OCI-LY3 (cell line): ENCODE data around the gene KRTAP4-8.
"Not testable (repeated sequence)": the region's sequence is repeated elsewhere in the genome, so short reads cannot be mapped to it uniquely, and the experiment has no call there.

Experiments
- H2AFZ ChIP-seq: fragments of 200-600, 300-600 bp; shearing (Covaris generic); 2 replicates; pipeline ENCODE4 v1.6.0; 2014; ENCODE audit warnings: antibody characterized with exemption, low read depth, low read length
- H3K27ac ChIP-seq: fragments of 200-600, 300-600 bp; sonication (generic); 2 replicates; pipeline ENCODE4 v1.5.1; 2014; ENCODE audit warnings: mild to moderate bottlenecking, low read length, moderate library complexity, mixed read lengths
- H3K27me3 ChIP-seq: fragments of 200-600, 300-600 bp; sonication (generic); 2 replicates; pipeline ENCODE4 v1.6.1; 2014; ENCODE audit warnings: low read depth, low read length, mixed read lengths
- H3K36me3 ChIP-seq: fragments of 200-600, 300-600 bp; sonication (generic); replicated peaks from 2 replicates; pipeline ENCODE3; 2014; ENCODE audit warnings: low read depth, low read length, mixed read lengths
- H3K4me1 ChIP-seq: fragments of 300-600, 200-600 bp; sonication (generic); 2 replicates; pipeline ENCODE4 v1.6.1; 2014; ENCODE audit warnings: low read length, mixed read lengths
- H3K4me2 ChIP-seq: fragments of 200-600, 300-600 bp; sonication (generic); 2 replicates; pipeline ENCODE4 v1.6.1; 2014; ENCODE audit warnings: low read length, mixed read lengths
- H3K4me3 ChIP-seq: fragments of 300-600, 200-600 bp; sonication (generic); 2 replicates; pipeline ENCODE4 v1.5.1; 2014; ENCODE audit warnings: antibody characterized with exemption, mild to moderate bottlenecking, low read length, moderate library complexity
- H3K79me2 ChIP-seq: fragments of 300-600, 200-600 bp; shearing (Covaris generic); 2 replicates; pipeline ENCODE4 v1.6.1; 2014; ENCODE audit warnings: mild to moderate bottlenecking, low read length, mixed read lengths
- H3K9ac ChIP-seq: fragments of 300-600, 200-600 bp; shearing (Covaris generic); 2 replicates; pipeline ENCODE4 v1.6.0; 2014; ENCODE audit warnings: mild to moderate bottlenecking, low read length, moderate library complexity
- H3K9me3 ChIP-seq: fragments of 200-600, 300-600 bp; shearing (Covaris generic); 2 replicates; pipeline ENCODE4 v1.6.1; 2014; ENCODE audit warnings: low read length, mixed read lengths; ENCODE audit not compliant: insufficient read depth
- H4K20me1 ChIP-seq: fragments of 200-600, 300-600 bp; sonication (generic); 2 replicates; pipeline ENCODE4 v1.6.1; 2016; ENCODE audit warnings: low read length, mixed read lengths; ENCODE audit not compliant: insufficient read depth
- CTCF ChIP-seq: fragments of 200-600, 300-600 bp; sonication (generic); IDR thresholded peaks from 2 replicates; pipeline ENCODE4 v1.5.1; 2014; ENCODE audit warnings: antibody characterized with exemption, low read length, low read depth
- EZH2phosphoT487 ChIP-seq: fragments of 200-600 bp; shearing (Covaris generic); IDR thresholded peaks from 2 replicates; pipeline ENCODE4 v1.6.1; 2018; ENCODE audit warnings: antibody characterized with exemption, mixed run types, low read depth

KRTAP4-8 gene

GRCh38 chr17:41103896-41104295, 6.0 kb upstream of the KRTAP4-8 start:
- H3K27ac ChIP-seq: no peak overlapping the region
- no peak overlapping the region for H3K4me3 ChIP-seq
- no peak overlapping the region for H3K9ac ChIP-seq

GRCh38 chr17:41101586-41102259, 3.8 kb upstream of the KRTAP4-8 start, which contains the start of gene KRTAP4-16:
KRTAP4-16 (minus strand) TSS chr17:41102209; CDS start chr17:41102209, 0 bp downstream.
- TF ChIP-seq CTCF: no peak
- TF ChIP-seq EZH2phosphoT487: no peak
- Histone ChIP-seq H3K9ac (no peak within 1 kb of the TSS), H3K9me3 (no peaks in the 10 kb centered on the region), H3K4me2 (no peak within 1 kb of the TSS), H3K4me3 (no peak within 1 kb of the TSS), H3K79me2 (no peaks in the 10 kb centered on the region), H3K27me3 (no peaks in the 10 kb centered on the region), H3K4me1 (no peaks in the 10 kb centered on the region), H2AFZ (no peak within 1 kb of the TSS), H3K27ac (no peak within 1 kb of the TSS), H3K36me3 (no peaks in the 10 kb centered on the region), H4K20me1 (no peaks in the 10 kb centered on the region)

More at GRCh38 chr17:41103896-41104295, 6.0 kb upstream of the KRTAP4-8 start:
- H3K36me3 ChIP-seq: no peaks in the 10 kb centered on the region
- TF ChIP-seq CTCF (no peak), EZH2phosphoT487 (no peak)
- no peak overlapping the region for H2AFZ ChIP-seq
- no peaks in the 10 kb centered on the region for H4K20me1 ChIP-seq
- no peaks in the 10 kb centered on the region for H3K4me1 ChIP-seq
- no peaks in the 10 kb centered on the region for H3K9me3 ChIP-seq
- H3K79me2 ChIP-seq: no peaks in the 10 kb centered on the region
- no peaks in the 10 kb centered on the region for H3K27me3 ChIP-seq
- H3K4me2 ChIP-seq: no peak overlapping the region

- H3K4me3 ChIP-seq, H3K9me3 ChIP-seq, H3K27ac ChIP-seq, H3K4me1 ChIP-seq, H3K9ac ChIP-seq, H4K20me1 ChIP-seq, H2AFZ ChIP-seq, H3K4me2 ChIP-seq, H3K27me3 ChIP-seq, H3K36me3 ChIP-seq, H3K79me2 ChIP-seq: not testable (repeated sequence)
These were observed 1.9 kb upstream of the KRTAP4-8 start for GRCh38 chr17:41099682-41100480.

GRCh38 chr17:41098481-41098880, 539 bp upstream of the KRTAP4-8 start:
- Histone ChIP-seq H3K9me3 (no peaks in the 10 kb centered on the region), H3K4me1 (no peaks in the 10 kb centered on the region), H3K9ac (no peak overlapping the region), H3K79me2 (no peaks in the 10 kb centered on the region), H3K4me2 (no peak overlapping the region), H4K20me1 (no peaks in the 10 kb centered on the region), H3K4me3 (no peak overlapping the region), H2AFZ (no peak overlapping the region), H3K36me3 (no peaks in the 10 kb centered on the region), H3K27ac (no peak overlapping the region), H3K27me3 (no peaks in the 10 kb centered on the region)
- TF ChIP-seq EZH2phosphoT487 (no peak), CTCF (no peak)
